Fibroblast of the conjunctiva (primary cell): ENCODE results near the gene SEC24C.
"Not testable (repeated sequence)": the region's sequence is repeated elsewhere in the genome, so short reads cannot be mapped to it uniquely, and the experiment has no call there.

ENCODE experiments used
- DNase-seq: peaks from one replicate; pipeline ENCODE4 v3.0.0-alpha.2; 2010; ENCODE audit warnings: low read depth

The SEC24C gene

GRCh38 chr10:73771722-73772280 is 27.6 kb downstream of the SEC24C start:
- peak; percentile 66 for DNase-seq

GRCh38 chr10:73772281-73773151 is 28.3 kb downstream of the SEC24C start:
- DNase-seq = peak; percentile 47

- no peak for DNase-seq
Observed at GRCh38 chr10:73773152-73773879, 29.1 kb downstream of the SEC24C start.

GRCh38 chr10:73774637-73775036 is 30.5 kb downstream of the SEC24C start:
- no peak for DNase-seq

- no peak for DNase-seq
Observed at GRCh38 chr10:73779018-73779417, 34.8 kb downstream of the SEC24C start.

- DNase-seq = no peak
Observed at GRCh38 chr10:73779539-73780197, 35.5 kb downstream of the SEC24C start.

- no peak for DNase-seq
Observed at GRCh38 chr10:73780301-73780700, 36.1 kb downstream of the SEC24C start.

GRCh38 chr10:73780966-73781365 is 36.8 kb downstream of the SEC24C start:
- DNase-seq = no peak

- DNase-seq = no peak
Observed at GRCh38 chr10:73781548-73781878, 37.3 kb downstream of the SEC24C start.

GRCh38 chr10:73781879-73782748 is 37.9 kb downstream of the SEC24C start, which contains the start of gene CHCHD1:
Gene CHCHD1 (plus strand): TSS chr10:73782048. CDS start chr10:73782076, 28 bp downstream.
- DNase-seq = peak; percentile 73

- DNase-seq = no peak
Observed at GRCh38 chr10:73782749-73783085, 38.5 kb downstream of the SEC24C start.

- DNase-seq = peak; percentile 94
Observed at GRCh38 chr10:73785211-73785720, 41.1 kb downstream of the SEC24C start, which contains the start of gene ZSWIM8. Gene ZSWIM8 (plus strand): TSS chr10:73785606. CDS start chr10:73785879, 273 bp downstream.

GRCh38 chr10:73785721-73786511 is 41.7 kb downstream of the SEC24C start:
- no peak for DNase-seq

- no peak for DNase-seq
Observed at GRCh38 chr10:73786512-73786885, 42.3 kb downstream of the SEC24C start.

- DNase-seq = not testable (repeated sequence)
Observed at GRCh38 chr10:73787031-73787800, 43.0 kb downstream of the SEC24C start.

GRCh38 chr10:73788864-73789658 is 44.9 kb downstream of the SEC24C start:
- no peak for DNase-seq

GRCh38 chr10:73789659-73790055 is 45.5 kb downstream of the SEC24C start:
- no peak for DNase-seq

GRCh38 chr10:73790886-73791625 is 46.9 kb downstream of the SEC24C start:
- DNase-seq = no peak
